ENCODE results near the gene KLHL18.

- TF ChIP-seq, protein P1, sequence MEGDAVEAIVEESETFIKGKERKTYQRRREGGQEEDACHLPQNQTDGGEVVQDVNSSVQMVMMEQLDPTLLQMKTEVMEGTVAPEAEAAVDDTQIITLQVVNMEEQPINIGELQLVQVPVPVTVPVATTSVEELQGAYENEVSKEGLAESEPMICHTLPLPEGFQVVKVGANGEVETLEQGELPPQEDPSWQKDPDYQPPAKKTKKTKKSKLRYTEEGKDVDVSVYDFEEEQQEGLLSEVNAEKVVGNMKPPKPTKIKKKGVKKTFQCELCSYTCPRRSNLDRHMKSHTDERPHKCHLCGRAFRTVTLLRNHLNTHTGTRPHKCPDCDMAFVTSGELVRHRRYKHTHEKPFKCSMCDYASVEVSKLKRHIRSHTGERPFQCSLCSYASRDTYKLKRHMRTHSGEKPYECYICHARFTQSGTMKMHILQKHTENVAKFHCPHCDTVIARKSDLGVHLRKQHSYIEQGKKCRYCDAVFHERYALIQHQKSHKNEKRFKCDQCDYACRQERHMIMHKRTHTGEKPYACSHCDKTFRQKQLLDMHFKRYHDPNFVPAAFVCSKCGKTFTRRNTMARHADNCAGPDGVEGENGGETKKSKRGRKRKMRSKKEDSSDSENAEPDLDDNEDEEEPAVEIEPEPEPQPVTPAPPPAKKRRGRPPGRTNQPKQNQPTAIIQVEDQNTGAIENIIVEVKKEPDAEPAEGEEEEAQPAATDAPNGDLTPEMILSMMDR (IDR thresholded peaks at IDR 0.05), result no peak
- no peak for TF ChIP-seq POLR2A (IDR thresholded peaks at IDR 0.05)
Observed at GRCh38 chr3:47244531-47245100, 38.1 kb upstream of the KLHL18 start.
